Measurements from ENCODE around the gene KIF26B. TPM values are rescaled to one million over a fixed set of nuclear protein-coding genes. Genes with fewer than 3 reads are reported as not detected.

The KIF26B gene
- total and polyA plus RNA-seq, 2 experiments from 2014 or later = 0.03 to 0.76 TPM

- TF ChIP-seq, protein P1, sequence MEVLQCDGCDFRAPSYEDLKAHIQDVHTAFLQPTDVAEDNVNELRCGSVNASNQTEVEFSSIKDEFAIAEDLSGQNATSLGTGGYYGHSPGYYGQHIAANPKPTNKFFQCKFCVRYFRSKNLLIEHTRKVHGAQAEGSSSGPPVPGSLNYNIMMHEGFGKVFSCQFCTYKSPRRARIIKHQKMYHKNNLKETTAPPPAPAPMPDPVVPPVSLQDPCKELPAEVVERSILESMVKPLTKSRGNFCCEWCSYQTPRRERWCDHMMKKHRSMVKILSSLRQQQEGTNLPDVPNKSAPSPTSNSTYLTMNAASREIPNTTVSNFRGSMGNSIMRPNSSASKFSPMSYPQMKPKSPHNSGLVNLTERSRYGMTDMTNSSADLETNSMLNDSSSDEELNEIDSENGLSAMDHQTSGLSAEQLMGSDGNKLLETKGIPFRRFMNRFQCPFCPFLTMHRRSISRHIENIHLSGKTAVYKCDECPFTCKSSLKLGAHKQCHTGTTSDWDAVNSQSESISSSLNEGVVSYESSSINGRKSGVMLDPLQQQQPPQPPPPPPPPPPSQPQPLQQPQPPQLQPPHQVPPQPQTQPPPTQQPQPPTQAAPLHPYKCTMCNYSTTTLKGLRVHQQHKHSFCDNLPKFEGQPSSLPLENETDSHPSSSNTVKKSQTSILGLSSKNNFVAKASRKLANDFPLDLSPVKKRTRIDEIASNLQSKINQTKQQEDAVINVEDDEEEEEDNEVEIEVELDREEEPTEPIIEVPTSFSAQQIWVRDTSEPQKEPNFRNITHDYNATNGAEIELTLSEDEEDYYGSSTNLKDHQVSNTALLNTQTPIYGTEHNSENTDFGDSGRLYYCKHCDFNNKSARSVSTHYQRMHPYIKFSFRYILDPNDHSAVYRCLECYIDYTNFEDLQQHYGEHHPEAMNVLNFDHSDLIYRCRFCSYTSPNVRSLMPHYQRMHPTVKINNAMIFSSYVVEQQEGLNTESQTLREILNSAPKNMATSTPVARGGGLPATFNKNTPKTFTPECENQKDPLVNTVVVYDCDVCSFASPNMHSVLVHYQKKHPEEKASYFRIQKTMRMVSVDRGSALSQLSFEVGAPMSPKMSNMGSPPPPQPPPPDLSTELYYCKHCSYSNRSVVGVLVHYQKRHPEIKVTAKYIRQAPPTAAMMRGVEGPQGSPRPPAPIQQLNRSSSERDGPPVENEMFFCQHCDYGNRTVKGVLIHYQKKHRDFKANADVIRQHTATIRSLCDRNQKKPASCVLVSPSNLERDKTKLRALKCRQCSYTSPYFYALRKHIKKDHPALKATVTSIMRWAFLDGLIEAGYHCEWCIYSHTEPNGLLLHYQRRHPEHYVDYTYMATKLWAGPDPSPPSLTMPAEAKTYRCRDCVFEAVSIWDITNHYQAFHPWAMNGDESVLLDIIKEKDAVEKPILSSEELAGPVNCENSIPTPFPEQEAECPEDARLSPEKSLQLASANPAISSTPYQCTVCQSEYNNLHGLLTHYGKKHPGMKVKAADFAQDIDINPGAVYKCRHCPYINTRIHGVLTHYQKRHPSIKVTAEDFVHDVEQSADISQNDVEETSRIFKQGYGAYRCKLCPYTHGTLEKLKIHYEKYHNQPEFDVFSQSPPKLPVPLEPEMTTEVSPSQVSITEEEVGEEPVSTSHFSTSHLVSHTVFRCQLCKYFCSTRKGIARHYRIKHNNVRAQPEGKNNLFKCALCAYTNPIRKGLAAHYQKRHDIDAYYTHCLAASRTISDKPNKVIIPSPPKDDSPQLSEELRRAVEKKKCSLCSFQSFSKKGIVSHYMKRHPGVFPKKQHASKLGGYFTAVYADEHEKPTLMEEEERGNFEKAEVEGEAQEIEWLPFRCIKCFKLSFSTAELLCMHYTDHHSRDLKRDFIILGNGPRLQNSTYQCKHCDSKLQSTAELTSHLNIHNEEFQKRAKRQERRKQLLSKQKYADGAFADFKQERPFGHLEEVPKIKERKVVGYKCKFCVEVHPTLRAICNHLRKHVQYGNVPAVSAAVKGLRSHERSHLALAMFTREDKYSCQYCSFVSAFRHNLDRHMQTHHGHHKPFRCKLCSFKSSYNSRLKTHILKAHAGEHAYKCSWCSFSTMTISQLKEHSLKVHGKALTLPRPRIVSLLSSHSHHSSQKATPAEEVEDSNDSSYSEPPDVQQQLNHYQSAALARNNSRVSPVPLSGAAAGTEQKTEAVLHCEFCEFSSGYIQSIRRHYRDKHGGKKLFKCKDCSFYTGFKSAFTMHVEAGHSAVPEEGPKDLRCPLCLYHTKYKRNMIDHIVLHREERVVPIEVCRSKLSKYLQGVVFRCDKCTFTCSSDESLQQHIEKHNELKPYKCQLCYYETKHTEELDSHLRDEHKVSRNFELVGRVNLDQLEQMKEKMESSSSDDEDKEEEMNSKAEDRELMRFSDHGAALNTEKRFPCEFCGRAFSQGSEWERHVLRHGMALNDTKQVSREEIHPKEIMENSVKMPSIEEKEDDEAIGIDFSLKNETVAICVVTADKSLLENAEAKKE (CRISPR knock-in tag; IDR thresholded peaks at IDR 0.05) = no peak
- no peak for TF ChIP-seq JUNB (IDR thresholded peaks at IDR 0.05; ENCODE audit: unreplicated experiment)
- no peak for TF ChIP-seq EZH2phosphoT487 (IDR thresholded peaks at IDR 0.05; ENCODE audit: unreplicated experiment)
- TF ChIP-seq EZH2 (IDR thresholded peaks at IDR 0.05; ENCODE audit: low read depth, unreplicated experiment) = no peak
- no peak for TF ChIP-seq ZNF331 (CRISPR knock-in tag; IDR thresholded peaks at IDR 0.05; ENCODE audit: low read depth)
- TF ChIP-seq, protein P2, sequence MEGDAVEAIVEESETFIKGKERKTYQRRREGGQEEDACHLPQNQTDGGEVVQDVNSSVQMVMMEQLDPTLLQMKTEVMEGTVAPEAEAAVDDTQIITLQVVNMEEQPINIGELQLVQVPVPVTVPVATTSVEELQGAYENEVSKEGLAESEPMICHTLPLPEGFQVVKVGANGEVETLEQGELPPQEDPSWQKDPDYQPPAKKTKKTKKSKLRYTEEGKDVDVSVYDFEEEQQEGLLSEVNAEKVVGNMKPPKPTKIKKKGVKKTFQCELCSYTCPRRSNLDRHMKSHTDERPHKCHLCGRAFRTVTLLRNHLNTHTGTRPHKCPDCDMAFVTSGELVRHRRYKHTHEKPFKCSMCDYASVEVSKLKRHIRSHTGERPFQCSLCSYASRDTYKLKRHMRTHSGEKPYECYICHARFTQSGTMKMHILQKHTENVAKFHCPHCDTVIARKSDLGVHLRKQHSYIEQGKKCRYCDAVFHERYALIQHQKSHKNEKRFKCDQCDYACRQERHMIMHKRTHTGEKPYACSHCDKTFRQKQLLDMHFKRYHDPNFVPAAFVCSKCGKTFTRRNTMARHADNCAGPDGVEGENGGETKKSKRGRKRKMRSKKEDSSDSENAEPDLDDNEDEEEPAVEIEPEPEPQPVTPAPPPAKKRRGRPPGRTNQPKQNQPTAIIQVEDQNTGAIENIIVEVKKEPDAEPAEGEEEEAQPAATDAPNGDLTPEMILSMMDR (conservative IDR thresholded peaks at IDR 0.05; ENCODE audit: low read depth in 2 of 2) = no peak
- no peak for TF ChIP-seq POLR2AphosphoS5 (IDR thresholded peaks at IDR 0.05; ENCODE audit: low read depth)
Measured at GRCh38 chr1:245188403-245188802, 33.6 kb downstream of the KIF26B start (continued).

GRCh38 chr1:245195398-245195797 is 40.6 kb downstream of the KIF26B start:
- Histone ChIP-seq H3K27ac (ENCODE audit: low read depth) (no peak overlapping the region), H3K79me2 (replicated peaks; ENCODE audit: insufficient read depth) (no peaks in the 10 kb centered on the region), H4K20me1 (replicated peaks; ENCODE audit: insufficient read depth) (no peaks in the 10 kb centered on the region), H3K4me1 (ENCODE audit: insufficient read depth) (peaks cover 1% of the 10 kb centered on the region; the same call in 1 of the 2 replicates), H3K36me3 (ENCODE audit: insufficient read depth) (no peaks in the 10 kb centered on the region), H2AFZ (peak overlapping the region; percentile 6; the same call in 1 of the 2 replicates), H3K4me3 (no peak overlapping the region), H3K4me2 (no peak overlapping the region), H3K9me2 (ENCODE audit: insufficient read depth) (no peaks in the 10 kb centered on the region), H3F3A (replicated peaks; ENCODE audit: low read depth) (no peaks in the 10 kb centered on the region), H3K27me3 (ENCODE audit: insufficient read depth) (no peaks in the 10 kb centered on the region)
- Mint-ChIP-seq H3K27ac (no peak overlapping the region), H3K27me3 (ENCODE audit: insufficient read depth, low read depth, poor library complexity) (peaks cover 8% of the 10 kb centered on the region), H3K4me3 (no peak overlapping the region), H3K4me1 (peaks cover 29% of the 10 kb centered on the region), H3K36me3 (ENCODE audit: low read depth) (no peaks in the 10 kb centered on the region), H3K9me3 (no peaks in the 10 kb centered on the region)
- DNase-seq (ENCODE audit: low spot score) = peak; percentile 52
- peak; percentile 65 for ATAC-seq
- TF ChIP-seq ZNF331 (CRISPR knock-in tag; IDR thresholded peaks at IDR 0.05; ENCODE audit: low read depth) = no peak
- TF ChIP-seq ZNF114 (CRISPR knock-in tag; IDR thresholded peaks at IDR 0.05) = no peak
- no peak for TF ChIP-seq REST (IDR thresholded peaks at IDR 0.05; ENCODE audit: unreplicated experiment)
- TF ChIP-seq, protein P3, sequence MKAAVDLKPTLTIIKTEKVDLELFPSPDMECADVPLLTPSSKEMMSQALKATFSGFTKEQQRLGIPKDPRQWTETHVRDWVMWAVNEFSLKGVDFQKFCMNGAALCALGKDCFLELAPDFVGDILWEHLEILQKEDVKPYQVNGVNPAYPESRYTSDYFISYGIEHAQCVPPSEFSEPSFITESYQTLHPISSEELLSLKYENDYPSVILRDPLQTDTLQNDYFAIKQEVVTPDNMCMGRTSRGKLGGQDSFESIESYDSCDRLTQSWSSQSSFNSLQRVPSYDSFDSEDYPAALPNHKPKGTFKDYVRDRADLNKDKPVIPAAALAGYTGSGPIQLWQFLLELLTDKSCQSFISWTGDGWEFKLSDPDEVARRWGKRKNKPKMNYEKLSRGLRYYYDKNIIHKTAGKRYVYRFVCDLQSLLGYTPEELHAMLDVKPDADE (IDR thresholded peaks at IDR 0.05) = no peak
- TF ChIP-seq STAT1 (IDR thresholded peaks at IDR 0.05; ENCODE audit: unreplicated experiment) = no peak
- TF ChIP-seq JUNB (IDR thresholded peaks at IDR 0.05; ENCODE audit: unreplicated experiment) = no peak
- no peak for TF ChIP-seq POLR2AphosphoS5 (IDR thresholded peaks at IDR 0.05; ENCODE audit: low read depth)
- TF ChIP-seq CREB1 (CRISPR knock-in tag; IDR thresholded peaks at IDR 0.05; ENCODE audit: low read depth) = no peak
- no peak for TF ChIP-seq EZH2phosphoT487 (IDR thresholded peaks at IDR 0.05; ENCODE audit: unreplicated experiment)
